Posterior vena cava (tissue), 2 donors: ENCODE results near the gene TBC1D2B. TPM values are rescaled to one million over a fixed set of nuclear protein-coding genes. Genes with fewer than 3 reads are reported as not detected.

ENCODE experiments used
- DNase-seq: peaks from one replicate; pipeline ENCODE4 v3.0.0-alpha.2; 2020; ENCODE audit warnings: low spot score
- intact Hi-C, 2 donors: fragments of 100-400 bp; cut with DNase I; formaldehyde crosslinking; loops; one replicate each; pipeline versions ENCODE4 v1.14.1 to v1.14.2; 2022 to 2023
- total RNA-seq, 2 donors: library from RNA; stranded (reverse); fragmentation: NEBNext Ultra II Directional; extraction: Animal tissue kit (Norgen Biotek cat#: 25700); gene quantifications; one replicate each; pipeline ENCODE4 v1.2.1, GENCODE V29; 2021
- donor health status: DM: yes; HTN: yes; CAD: no.
- donor health status: DM: yes; HTN: yes; CAD: no.

Gene TBC1D2B
- total RNA-seq, 2 donors from 2014 or later: 46.5 to 57.9 TPM

DNA sequence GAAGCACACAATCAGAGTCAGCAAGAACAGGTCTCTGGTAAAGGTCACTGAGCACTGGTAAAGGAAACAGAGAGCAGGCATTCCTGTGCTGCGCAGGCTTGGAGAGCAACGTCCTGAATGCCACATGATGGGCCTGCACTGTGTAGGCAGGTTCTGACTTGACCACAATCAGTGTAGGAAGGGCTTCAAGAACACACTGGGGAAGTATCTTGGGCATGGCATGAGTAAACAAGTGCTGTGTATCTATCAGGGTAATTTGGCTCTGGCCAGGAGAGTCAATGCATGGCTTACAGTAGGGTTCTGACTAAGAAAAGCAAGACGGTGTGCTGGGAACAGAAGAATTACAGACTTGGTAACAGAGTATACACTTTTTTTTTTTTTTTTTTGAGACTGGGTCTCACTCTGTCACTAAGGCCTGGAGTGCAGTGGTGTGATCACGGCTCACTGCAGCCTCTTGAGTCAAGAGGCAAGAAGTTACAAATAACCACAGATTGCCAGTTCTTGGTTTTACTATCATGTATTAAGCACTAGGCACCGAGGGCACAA lies 30.6 kb downstream of the TBC1D2B start:
- DNase-seq: peak; percentile 61
- intact Hi-C loops: no loop called here

DNA sequence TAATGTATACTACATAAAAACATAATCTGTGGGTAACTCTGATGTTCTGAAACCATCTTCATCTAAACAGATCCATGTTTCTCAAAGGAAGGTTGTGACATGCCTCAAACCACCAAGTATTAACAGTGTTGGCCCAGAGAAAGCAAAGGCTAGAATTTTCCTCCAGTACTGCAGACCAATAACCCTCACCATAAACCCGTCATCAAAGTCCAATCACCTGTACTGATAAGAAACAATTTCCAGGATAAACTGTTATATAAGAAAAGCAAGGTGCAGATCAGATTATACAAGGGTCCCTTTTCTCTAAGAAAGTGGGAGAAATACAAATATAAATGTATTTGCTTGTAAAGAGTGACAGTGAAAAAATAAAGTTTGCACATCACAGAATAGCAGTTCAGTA lies 32.3 kb downstream of the TBC1D2B start:
- intact Hi-C loops: no loop called here
- no peak for DNase-seq

- intact Hi-C loops: no loop called here
- DNase-seq: no peak
Observed at GRCh38 chr15:78044407-78045155, 32.9 kb downstream of the TBC1D2B start.

DNA sequence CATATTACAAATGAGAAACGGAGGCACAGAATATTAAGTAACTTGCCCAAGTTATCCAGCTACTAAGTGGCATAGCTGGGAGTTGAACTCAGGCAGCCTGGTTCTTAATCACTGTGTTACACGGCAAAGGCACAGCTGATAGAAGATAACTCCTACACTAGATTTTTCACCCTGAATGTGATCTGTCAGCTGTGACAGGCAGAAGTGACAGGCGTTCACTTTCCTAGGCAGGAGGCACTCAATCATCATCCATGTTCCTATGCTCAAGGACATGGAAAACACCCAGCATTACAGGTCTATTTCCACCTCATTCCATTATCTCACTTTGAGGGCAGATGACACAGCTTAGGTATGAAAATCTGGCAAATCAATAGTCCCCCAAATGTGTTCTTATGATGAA lies 35.6 kb downstream of the TBC1D2B start:
- intact Hi-C loops: no loop called here
- no peak for DNase-seq

DNA sequence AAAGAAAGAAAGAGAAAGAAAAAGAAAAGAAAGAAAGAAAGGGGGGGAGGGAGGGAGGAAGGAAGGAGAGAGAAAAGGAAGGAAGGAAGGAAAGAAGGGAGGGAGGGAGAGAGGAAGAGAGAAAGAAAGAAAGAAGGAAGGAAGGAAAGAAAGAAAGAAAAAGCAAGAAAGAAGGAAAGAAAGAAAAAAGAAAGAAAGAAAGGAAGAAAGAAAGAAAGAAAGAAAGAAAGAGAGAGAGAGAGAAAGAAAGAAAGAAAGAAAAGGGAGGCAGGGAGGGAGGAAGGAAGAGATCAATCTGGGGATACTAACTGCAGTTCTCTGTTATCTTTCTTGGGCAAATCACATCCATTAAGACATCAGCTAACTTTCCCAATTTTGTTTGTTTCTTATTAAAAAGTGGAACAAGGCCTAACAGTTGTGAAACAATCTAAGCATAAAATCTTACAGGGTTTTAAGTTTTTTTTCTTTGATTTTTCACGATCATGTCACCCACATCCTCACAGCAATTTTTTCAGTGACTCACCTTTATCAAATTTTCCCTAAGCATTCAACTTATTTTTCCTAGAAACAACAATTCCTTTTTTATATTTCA lies 36.8 kb downstream of the TBC1D2B start:
- DNase-seq: no peak
- intact Hi-C loops: no loop called here

- no peak for DNase-seq
- intact Hi-C loops: no loop called here
Observed at GRCh38 chr15:78038585-78039247, 38.8 kb downstream of the TBC1D2B start.

DNA sequence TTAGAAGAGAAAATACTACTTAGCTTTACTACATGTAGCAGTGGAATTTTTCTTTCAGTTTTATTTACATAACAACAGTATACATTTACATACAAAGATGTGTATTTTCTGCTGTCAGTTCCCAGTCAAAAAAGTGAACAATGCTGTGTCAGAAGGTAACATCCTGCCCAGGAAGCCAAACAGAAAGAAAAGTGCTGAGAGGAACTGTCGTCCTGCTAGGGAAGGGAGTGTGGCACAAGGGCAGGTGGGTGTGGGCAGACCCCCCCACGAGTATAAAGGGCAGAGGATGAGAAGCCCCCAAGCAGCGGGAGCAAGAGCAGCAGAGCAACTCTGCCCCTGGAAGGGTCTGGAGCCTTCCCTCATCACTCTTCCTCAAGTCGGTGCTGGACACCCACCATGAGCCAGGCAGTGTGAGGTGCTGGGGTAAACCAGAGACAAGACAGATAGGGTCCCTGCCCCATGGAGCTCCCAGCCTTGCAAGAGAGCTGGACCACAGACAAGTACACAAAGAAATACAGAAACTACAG lies 39.7 kb downstream of the TBC1D2B start:
- DNase-seq: peak; percentile 76
- intact Hi-C loops: no loop called here

DNA sequence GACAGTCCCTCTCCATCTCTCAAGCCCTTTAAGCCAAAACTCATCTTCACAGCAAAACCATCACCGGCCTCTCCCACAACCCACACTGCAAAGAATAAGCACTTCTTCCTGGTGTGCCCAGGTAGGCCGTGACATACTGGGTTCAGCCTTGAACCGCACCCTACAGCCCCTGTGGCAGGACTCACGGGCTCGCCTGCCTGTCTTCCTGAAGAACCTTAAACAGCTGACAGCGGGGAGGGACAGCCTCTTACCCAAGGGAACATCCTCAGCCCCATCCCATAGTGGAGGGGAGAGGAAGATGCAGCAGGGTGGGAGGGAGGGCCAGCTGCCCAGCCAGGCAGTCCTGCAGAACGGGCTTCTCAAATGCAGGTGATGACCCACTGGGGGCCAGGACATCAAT lies 40.2 kb downstream of the TBC1D2B start:
- intact Hi-C loops: no loop called here
- DNase-seq: peak; percentile 31

DNA sequence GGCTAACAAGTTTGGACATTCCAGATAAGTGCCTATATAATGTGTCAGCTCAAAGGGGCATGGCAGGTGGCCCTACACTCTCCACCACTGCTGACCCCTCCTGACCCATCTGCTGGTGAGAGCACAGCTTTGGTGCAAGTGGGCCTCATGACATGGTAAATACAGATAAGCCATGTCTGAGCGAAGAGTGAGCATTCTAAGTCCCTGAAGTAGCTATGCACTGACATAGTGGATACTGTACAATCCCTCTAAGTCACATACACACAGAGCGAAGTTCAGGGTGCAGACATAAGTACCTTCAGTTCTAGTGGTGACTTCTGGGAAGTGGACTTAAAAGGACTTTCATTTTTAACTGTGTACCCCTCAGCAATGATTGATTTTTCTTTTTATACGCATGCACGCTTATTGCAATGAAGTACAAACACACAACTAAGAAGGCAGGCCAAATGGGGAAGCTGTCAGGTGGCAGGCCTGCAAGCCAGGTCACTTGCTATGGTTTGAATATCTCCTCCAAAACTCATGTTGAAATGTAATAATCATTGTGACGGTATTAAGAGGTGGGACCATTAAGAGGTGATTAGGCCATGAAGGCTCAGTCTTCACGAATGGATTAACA lies 41.5 kb downstream of the TBC1D2B start:
- intact Hi-C loops: no loop called here
- DNase-seq: peak; percentile 20

DNA sequence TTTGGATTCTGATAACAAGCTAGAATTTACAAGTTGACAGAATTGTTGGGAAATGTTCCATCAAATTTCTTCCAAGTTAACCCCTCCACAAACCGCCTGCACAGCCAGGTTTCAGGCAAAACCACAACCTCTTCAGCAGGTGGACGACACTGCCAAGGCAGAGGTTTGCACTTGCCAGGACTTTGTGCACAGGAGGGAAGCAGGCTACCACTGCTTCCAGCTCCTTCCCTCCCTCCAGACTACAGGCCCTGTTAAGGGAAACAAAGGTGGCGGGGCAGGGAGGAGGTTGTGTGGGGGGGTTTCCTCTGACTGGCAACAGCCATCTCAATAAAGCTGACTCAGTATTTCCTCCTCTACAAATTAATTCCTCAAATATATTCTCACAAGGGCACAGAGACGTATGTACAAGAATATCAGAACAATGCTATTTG lies 42.2 kb downstream of the TBC1D2B start:
- peak; percentile 57 for DNase-seq
- intact Hi-C loops: no loop called here

- DNase-seq: peak; percentile 79
- intact Hi-C loops: no loop called here
Observed at GRCh38 chr15:78034495-78035191, 42.9 kb downstream of the TBC1D2B start.

GRCh38 chr15:78033864-78034263 lies 43.6 kb downstream of the TBC1D2B start:
- intact Hi-C loops: no loop called here
- DNase-seq: peak; percentile 2

DNA sequence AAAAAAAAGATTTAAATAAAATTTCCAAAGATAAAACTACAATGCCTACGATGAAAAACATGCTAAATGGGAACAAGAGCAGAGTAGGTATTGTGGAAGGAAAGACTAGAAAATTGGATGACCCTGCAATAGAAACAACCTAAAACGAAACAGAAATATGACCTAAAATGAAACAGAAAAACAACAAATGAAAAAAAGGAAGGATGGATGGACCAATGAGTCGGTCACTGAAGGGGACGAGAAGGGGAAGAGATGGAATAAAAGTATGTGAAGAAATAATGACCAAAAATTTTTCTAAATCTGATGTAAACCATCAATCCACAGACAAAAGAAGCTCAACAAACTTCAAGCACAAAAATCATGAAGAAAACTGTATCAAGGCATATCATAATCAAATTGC lies 44.8 kb downstream of the TBC1D2B start:
- intact Hi-C loops: no loop called here
- DNase-seq: no peak

GRCh38 chr15:78024883-78025282 lies 52.6 kb downstream of the TBC1D2B start:
- intact Hi-C loops: no loop called here
- peak; percentile 5 for DNase-seq

DNA sequence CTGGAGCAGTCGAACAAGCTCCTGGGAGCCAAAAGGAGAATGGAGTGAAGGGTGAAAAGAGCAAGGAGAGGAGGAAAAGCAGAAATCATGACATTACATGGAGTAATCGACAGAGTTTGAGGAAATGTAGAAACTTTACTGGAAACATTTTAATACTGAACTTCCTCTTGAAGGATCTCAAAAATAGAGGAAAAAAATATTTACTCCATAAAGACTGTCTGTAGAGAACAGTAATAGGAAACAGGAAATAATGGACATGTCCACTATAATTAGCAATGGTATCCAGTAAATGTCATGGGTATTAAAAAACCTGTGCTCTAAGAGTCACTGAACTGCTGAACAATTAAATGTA lies 53.0 kb downstream of the TBC1D2B start:
- intact Hi-C loops: no loop called here
- DNase-seq: no peak

- intact Hi-C loops: no loop called here
Observed at GRCh38 chr15:78023865-78024518, 53.5 kb downstream of the TBC1D2B start.

DNA sequence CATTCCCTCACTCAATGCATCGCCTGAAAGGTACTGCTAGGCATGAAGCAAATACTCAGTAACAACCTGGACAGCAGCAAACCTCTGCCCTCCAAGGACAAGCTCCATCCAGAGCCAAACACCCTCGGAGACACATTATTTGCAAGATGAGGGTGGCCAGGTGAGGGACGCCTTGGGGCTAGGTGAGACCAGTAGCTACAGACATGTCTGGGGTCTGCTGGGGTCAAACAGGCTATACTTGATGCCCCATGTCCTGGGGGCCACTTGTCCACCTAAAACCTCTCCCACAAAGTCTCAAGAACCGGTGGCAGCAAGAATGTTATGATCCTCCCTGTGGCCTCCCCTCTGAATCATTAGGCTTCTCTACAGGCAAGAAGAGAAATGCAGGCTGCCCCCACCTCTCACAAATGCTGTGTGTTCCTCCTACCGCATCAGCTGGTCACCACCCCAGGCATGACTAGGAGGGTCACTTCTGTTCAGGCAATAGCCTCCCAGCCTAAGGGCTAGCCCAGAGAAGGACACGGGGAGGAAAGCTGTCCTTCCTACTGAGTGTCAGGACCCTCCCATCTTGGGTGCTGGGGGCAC lies 54.3 kb downstream of the TBC1D2B start:
- intact Hi-C loops: no loop called here
- peak; percentile 75 for DNase-seq

More at GRCh38 chr15:78023865-78024518, 53.5 kb downstream of the TBC1D2B start:
- DNase-seq: peak; percentile 91

DNA sequence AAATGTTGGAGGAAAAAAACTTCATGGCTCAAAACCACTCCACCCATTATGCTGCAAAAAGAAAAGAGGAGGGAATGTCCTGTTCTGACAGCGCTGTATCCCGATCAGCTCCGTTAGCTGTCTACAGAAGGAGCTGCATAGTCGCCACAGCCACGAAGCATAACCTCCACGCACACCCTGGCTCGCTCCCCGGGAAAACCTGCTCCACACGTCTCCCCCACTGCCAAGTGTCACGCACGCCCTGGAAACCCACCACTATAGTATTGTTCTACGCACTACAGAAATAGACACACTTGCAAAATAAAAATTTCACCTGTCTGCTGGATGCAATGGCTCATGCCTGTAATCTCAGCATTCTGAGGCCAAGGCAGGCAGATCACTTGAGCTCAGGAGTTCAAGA lies 55.8 kb downstream of the TBC1D2B start:
- intact Hi-C loops: no loop called here
- peak; percentile 80 for DNase-seq
